HepG2 (cell line): Measurements from ENCODE around the gene GTF2I. TPM values are rescaled to one million over a fixed set of nuclear protein-coding genes. Genes with fewer than 3 reads are reported as not detected.

Experiments
- ARID4A ChIP-seq: sonication (generic); formaldehyde crosslinking; IDR thresholded peaks from 2 replicates; pipeline ENCODE4 v1.5.0; 2020; ENCODE audit warnings: mild to moderate bottlenecking, missing genetic modification reagents, borderline replicate concordance
- ATRX ChIP-seq: sonication (generic); formaldehyde crosslinking; IDR thresholded peaks from 2 replicates; pipeline ENCODE4 v1.4.0; 2020; ENCODE audit warnings: missing genetic modification reagents, borderline replicate concordance
- HMG20A ChIP-seq: IDR thresholded peaks from 2 replicates; pipeline ENCODE4 v1.6.1; 2016; ENCODE audit warnings: borderline replicate concordance
- JUND ChIP-seq: sonication (generic); formaldehyde crosslinking; IDR thresholded peaks from 2 replicates; pipeline ENCODE4 v1.8.0; 2022; ENCODE audit warnings: mild to moderate bottlenecking, missing genetic modification reagents
- MAFK ChIP-seq, 2 experiments: IDR thresholded peaks in 1 of 2; conservative IDR thresholded peaks in 1 of 2; 2 replicates each; pipeline ENCODE4 v1.6.1; 2011; ENCODE audit warnings: improper control_type of control experiment in 2 of 2, low read length in 2 of 2
- NONO ChIP-seq, 2 experiments: fragments of 450-650 bp in 1 of 2; sonication (generic) in 1 of 2; formaldehyde crosslinking in 1 of 2; IDR thresholded peaks in 1 of 2; conservative IDR thresholded peaks in 1 of 2; 2 replicates each; pipeline versions ENCODE4 v1.6.1 to v1.8.0; 2017 to 2022; ENCODE audit warnings: mild to moderate bottlenecking in 1 of 2, missing genetic modification reagents in 1 of 2, moderate library complexity in 1 of 2
- RARA ChIP-seq: IDR thresholded peaks from 2 replicates; pipeline ENCODE4 v1.6.1; 2016; ENCODE audit warnings: missing genetic modification reagents, missing compliant biosample characterization
- RXRB ChIP-seq: IDR thresholded peaks from 2 replicates; pipeline ENCODE4 v1.6.1; 2016; ENCODE audit warnings: borderline replicate concordance, missing genetic modification reagents, missing compliant biosample characterization
- SIX1 ChIP-seq: sonication (generic); formaldehyde crosslinking; IDR thresholded peaks from 2 replicates; pipeline ENCODE4 v1.4.0; 2020; ENCODE audit warnings: missing genetic modification reagents, borderline replicate concordance
- TFDP1 ChIP-seq: IDR thresholded peaks from 2 replicates; pipeline ENCODE4 v1.6.1; 2016; ENCODE audit warnings: missing compliant biosample characterization, missing genetic modification reagents, borderline replicate concordance
- ZBTB21 ChIP-seq: sonication (generic); formaldehyde crosslinking; IDR thresholded peaks from 2 replicates; pipeline ENCODE4 v1.4.0; 2020; ENCODE audit warnings: missing genetic modification reagents
- ZBTB25 ChIP-seq: IDR thresholded peaks from 2 replicates; pipeline ENCODE4 v1.6.1; 2018; ENCODE audit warnings: missing genetic modification reagents
- ZHX1 ChIP-seq: sonication (generic); formaldehyde crosslinking; IDR thresholded peaks from 2 replicates; pipeline ENCODE4 v1.8.1; 2022; ENCODE audit warnings: low read depth, mild to moderate bottlenecking, missing genetic modification reagents
- ZNF264 ChIP-seq: sonication (generic); formaldehyde crosslinking; IDR thresholded peaks from 2 replicates; pipeline ENCODE4 v1.4.0; 2020; ENCODE audit warnings: missing genetic modification reagents
- ZNF552 ChIP-seq: sonication (generic); formaldehyde crosslinking; IDR thresholded peaks from 2 replicates; pipeline ENCODE4 v1.9.0; 2022; ENCODE audit warnings: missing genetic modification reagents, mild to moderate bottlenecking, borderline replicate concordance
- ZNF629 ChIP-seq: sonication (generic); formaldehyde crosslinking; conservative IDR thresholded peaks from 2 replicates; pipeline ENCODE4 v1.5.0; 2020; ENCODE audit warnings: missing genetic modification reagents
- ZNF710 ChIP-seq: sonication (generic); formaldehyde crosslinking; IDR thresholded peaks from 2 replicates; pipeline ENCODE4 v1.5.0; 2020; ENCODE audit warnings: mild to moderate bottlenecking, missing genetic modification reagents, borderline replicate concordance
- polyA plus RNA-seq, 8 experiments: library from polyadenylated mRNA; depleted of rRNA in 3 of 8; stranded (reverse) in 7 of 8; unstranded in 1 of 8; fragments of >200 nt; fragmentation: Illumina TruSeq in 4 of 8; extraction: Trizol in 4 of 8; gene quantifications; 2 replicates each; pipeline versions ENCODE4 v1.2.1 to v1.2.3, GENCODE V29; 2011 to 2016; ENCODE audit warnings: low read depth in 4 of 8, missing spikeins in 1 of 8, mixed read lengths in 1 of 8; ENCODE audit not compliant: insufficient read depth in 1 of 8
- total RNA-seq, 5 experiments: library from RNA; depleted of rRNA; stranded (reverse); fragments of >200 nt; fragmentation: Illumina TruSeq; extraction: Trizol; gene quantifications; 2 replicates each; pipeline ENCODE4 v1.2.3, GENCODE V29; 2016; ENCODE audit warnings: low read depth in 1 of 5

Gene GTF2I
- total and polyA plus RNA-seq, 2 of the 13 experiments (the other 11 are each of a cell fraction or from before 2014, with no cell fraction given), result 74.6 to 125 TPM

- TF ChIP-seq ARID4A (CRISPR knock-in tag), result peak; percentile 67; the same call in 1 of the 2 replicates
- TF ChIP-seq ZHX1 (CRISPR knock-in tag), result peak; percentile 81; the same call in 1 of the 2 replicates
- TF ChIP-seq NONO (IDR thresholded peaks at IDR 0.05), result no peak
- 0 out of 2 replicates have a peak, but pooled peaks have one; percentile 33 for TF ChIP-seq NONO (CRISPR knock-in tag; conservative IDR thresholded peaks at IDR 0.05)
- peak in 1 of 2 experiments; percentile 2; a peak in 1 of 4 replicates for TF ChIP-seq MAFK (conservative IDR thresholded peaks at IDR 0.05 in 1 of 2, IDR thresholded peaks at IDR 0.05 in 1 of 2; ENCODE audit: low read length in 2 of 2)
- peak; percentile 91 for TF ChIP-seq ZNF710 (CRISPR knock-in tag)
- TF ChIP-seq JUND (CRISPR knock-in tag), result peak; percentile 82
- no peak for TF ChIP-seq ATRX
- TF ChIP-seq ZNF552 (CRISPR knock-in tag), result no peak
- peak; percentile 66; the same call in 1 of the 2 replicates for TF ChIP-seq SIX1 (CRISPR knock-in tag)
- TF ChIP-seq ZBTB21, result no peak
- TF ChIP-seq ZNF629 (CRISPR knock-in tag), result peak; percentile 44; the same call in 1 of the 2 replicates
- peak; percentile 66 for TF ChIP-seq RARA (CRISPR knock-in tag)
- peak; percentile 81 for TF ChIP-seq RXRB (CRISPR knock-in tag)
- TF ChIP-seq ZBTB25 (CRISPR knock-in tag), result 0 out of 2 replicates have a peak, but pooled peaks have one; percentile 61
- TF ChIP-seq ZNF264 (CRISPR knock-in tag), result peak; percentile 76
- peak; percentile 77; the same call in 1 of the 2 replicates for TF ChIP-seq TFDP1 (CRISPR knock-in tag)
- TF ChIP-seq HMG20A, result peak; percentile 60; the same call in 1 of the 2 replicates
Observed at GRCh38 chr7:74653686-74654181, 3.8 kb upstream of the GTF2I start (continued).
